Activated naive CD4-positive, alpha-beta T cell treated with anti-CD3 and anti-CD28 coated beads, Interleukin-2, amount 50 U/mL, for 24 hours (primary cell): ENCODE results near the gene PHYHIPL.
"Not testable (repeated sequence)": the region's sequence is repeated elsewhere in the genome, so short reads cannot be mapped to it uniquely, and the experiment has no call there.

Experiments
- H3K27ac Mint-ChIP-seq: one replicate; pipeline ENCODE4 v1.8.0; 2021; ENCODE audit warnings: mild to moderate bottlenecking, mixed read lengths
- H3K27me3 Mint-ChIP-seq: one replicate; pipeline ENCODE4 v1.8.0; 2021; ENCODE audit warnings: mixed read lengths
- H3K36me3 Mint-ChIP-seq: one replicate; pipeline ENCODE4 v1.8.0; 2021; ENCODE audit warnings: mixed read lengths
- H3K4me1 Mint-ChIP-seq: one replicate; pipeline ENCODE4 v1.8.0; 2021; ENCODE audit warnings: mixed read lengths
- H3K4me3 Mint-ChIP-seq: one replicate; pipeline ENCODE4 v1.8.0; 2021; ENCODE audit warnings: mild to moderate bottlenecking, mixed read lengths
- H3K9me3 Mint-ChIP-seq: one replicate; pipeline ENCODE4 v1.8.0; 2021; ENCODE audit warnings: mixed read lengths

Gene PHYHIPL

GRCh38 chr10:59177031-59177797, 771 bp downstream of the PHYHIPL start:
- H3K27ac Mint-ChIP-seq: no peak overlapping the region
- no peaks in the 10 kb centered on the region for H3K36me3 Mint-ChIP-seq
- peaks cover 5% of the 10 kb centered on the region for H3K9me3 Mint-ChIP-seq
- peaks cover 5% of the 10 kb centered on the region for H3K4me1 Mint-ChIP-seq
- H3K4me3 Mint-ChIP-seq: no peak overlapping the region
- peaks cover 21% of the 10 kb centered on the region for H3K27me3 Mint-ChIP-seq

GRCh38 chr10:59177836-59178235, 1.4 kb downstream of the PHYHIPL start:
- H3K4me3 Mint-ChIP-seq: no peak overlapping the region
- H3K27me3 Mint-ChIP-seq: peaks cover 21% of the 10 kb centered on the region
- H3K4me1 Mint-ChIP-seq: peaks cover 5% of the 10 kb centered on the region
- H3K9me3 Mint-ChIP-seq: peaks cover 5% of the 10 kb centered on the region
- H3K27ac Mint-ChIP-seq: no peak overlapping the region
- H3K36me3 Mint-ChIP-seq: no peaks in the 10 kb centered on the region

GRCh38 chr10:59179068-59179467, 2.6 kb downstream of the PHYHIPL start:
- Mint-ChIP-seq H3K27me3 (peaks cover 18% of the 10 kb centered on the region), H3K9me3 (peaks cover 5% of the 10 kb centered on the region), H3K27ac (no peak overlapping the region), H3K4me3 (no peak overlapping the region), H3K4me1 (peaks cover 5% of the 10 kb centered on the region), H3K36me3 (no peaks in the 10 kb centered on the region)

- Mint-ChIP-seq H3K27me3 (peaks cover 12% of the 10 kb centered on the region), H3K27ac (no peak overlapping the region), H3K9me3 (peaks cover 5% of the 10 kb centered on the region), H3K4me1 (peaks cover 5% of the 10 kb centered on the region), H3K36me3 (no peaks in the 10 kb centered on the region), H3K4me3 (no peak overlapping the region)
These were observed 4.3 kb downstream of the PHYHIPL start for GRCh38 chr10:59180689-59181270.

- Mint-ChIP-seq H3K27ac (no peak overlapping the region), H3K4me3 (no peak overlapping the region), H3K9me3 (peaks cover 5% of the 10 kb centered on the region), H3K36me3 (no peaks in the 10 kb centered on the region), H3K27me3 (peaks cover 10% of the 10 kb centered on the region), H3K4me1 (peaks cover 5% of the 10 kb centered on the region)
These were observed 5.2 kb downstream of the PHYHIPL start for GRCh38 chr10:59181668-59182067.

- H3K27me3 Mint-ChIP-seq: no peaks in the 10 kb centered on the region
- H3K27ac Mint-ChIP-seq: no peak overlapping the region
- H3K9me3 Mint-ChIP-seq: no peaks in the 10 kb centered on the region
- H3K4me1 Mint-ChIP-seq: no peaks in the 10 kb centered on the region
- H3K4me3 Mint-ChIP-seq: no peak overlapping the region
- no peaks in the 10 kb centered on the region for H3K36me3 Mint-ChIP-seq
These were observed 13.9 kb downstream of the PHYHIPL start for GRCh38 chr10:59190332-59190731.

- Mint-ChIP-seq H3K27me3 (no peaks in the 10 kb centered on the region), H3K4me1 (no peaks in the 10 kb centered on the region), H3K36me3 (no peaks in the 10 kb centered on the region), H3K4me3 (no peak overlapping the region), H3K27ac (no peak overlapping the region), H3K9me3 (peaks cover 4% of the 10 kb centered on the region)
These were observed 29.8 kb downstream of the PHYHIPL start for GRCh38 chr10:59206204-59206720.

- H3K9me3 Mint-ChIP-seq: no peaks in the 10 kb centered on the region
- H3K27me3 Mint-ChIP-seq: no peaks in the 10 kb centered on the region
- H3K36me3 Mint-ChIP-seq: no peaks in the 10 kb centered on the region
- H3K27ac Mint-ChIP-seq: no peak overlapping the region
- no peak overlapping the region for H3K4me3 Mint-ChIP-seq
- H3K4me1 Mint-ChIP-seq: no peaks in the 10 kb centered on the region
These were observed 35.9 kb downstream of the PHYHIPL start for GRCh38 chr10:59212301-59212798.

- H3K9me3 Mint-ChIP-seq: no peaks in the 10 kb centered on the region
- H3K36me3 Mint-ChIP-seq: no peaks in the 10 kb centered on the region
- H3K27ac Mint-ChIP-seq: no peak overlapping the region
These were observed 37.7 kb downstream of the PHYHIPL start for GRCh38 chr10:59214160-59214559.

GRCh38 chr10:59216178-59216869, 39.9 kb downstream of the PHYHIPL start:
- Mint-ChIP-seq H3K27ac (no peak overlapping the region), H3K4me1 (no peaks in the 10 kb centered on the region), H3K4me3 (no peak overlapping the region), H3K9me3 (no peaks in the 10 kb centered on the region), H3K27me3 (no peaks in the 10 kb centered on the region), H3K36me3 (no peaks in the 10 kb centered on the region)

More at GRCh38 chr10:59214160-59214559, 37.7 kb downstream of the PHYHIPL start:
- Mint-ChIP-seq H3K4me1 (no peaks in the 10 kb centered on the region), H3K4me3 (no peak overlapping the region), H3K27me3 (no peaks in the 10 kb centered on the region)

GRCh38 chr10:59222788-59223187, 46.3 kb downstream of the PHYHIPL start:
- Mint-ChIP-seq H3K27ac (no peak overlapping the region), H3K9me3 (no peaks in the 10 kb centered on the region), H3K4me1 (no peaks in the 10 kb centered on the region), H3K4me3 (no peak overlapping the region), H3K27me3 (no peaks in the 10 kb centered on the region), H3K36me3 (no peaks in the 10 kb centered on the region)

GRCh38 chr10:59223597-59223996, 47.2 kb downstream of the PHYHIPL start:
- H3K27ac Mint-ChIP-seq, H3K9me3 Mint-ChIP-seq, H3K36me3 Mint-ChIP-seq, H3K4me1 Mint-ChIP-seq, H3K4me3 Mint-ChIP-seq, H3K27me3 Mint-ChIP-seq: not testable (repeated sequence)

- H3K4me1 Mint-ChIP-seq: no peaks in the 10 kb centered on the region
- H3K9me3 Mint-ChIP-seq: no peaks in the 10 kb centered on the region
- no peaks in the 10 kb centered on the region for H3K27me3 Mint-ChIP-seq
- no peak overlapping the region for H3K4me3 Mint-ChIP-seq
- no peak overlapping the region for H3K27ac Mint-ChIP-seq
- H3K36me3 Mint-ChIP-seq: no peaks in the 10 kb centered on the region
These were observed 48.8 kb downstream of the PHYHIPL start for GRCh38 chr10:59225211-59225610.

- no peaks in the 10 kb centered on the region for H3K9me3 Mint-ChIP-seq
- no peaks in the 10 kb centered on the region for H3K36me3 Mint-ChIP-seq
- H3K27ac Mint-ChIP-seq: no peak overlapping the region
- H3K4me3 Mint-ChIP-seq: no peak overlapping the region
- no peaks in the 10 kb centered on the region for H3K27me3 Mint-ChIP-seq
- no peaks in the 10 kb centered on the region for H3K4me1 Mint-ChIP-seq
These were observed 50.8 kb downstream of the PHYHIPL start for GRCh38 chr10:59227136-59227673.

GRCh38 chr10:59229441-59229840, 53.0 kb downstream of the PHYHIPL start:
- Mint-ChIP-seq H3K9me3 (no peaks in the 10 kb centered on the region), H3K36me3 (no peaks in the 10 kb centered on the region), H3K4me3 (no peak overlapping the region), H3K27me3 (no peaks in the 10 kb centered on the region), H3K4me1 (no peaks in the 10 kb centered on the region), H3K27ac (no peak overlapping the region)

- Mint-ChIP-seq H3K4me1 (no peaks in the 10 kb centered on the region), H3K9me3 (no peaks in the 10 kb centered on the region), H3K27me3 (no peaks in the 10 kb centered on the region), H3K36me3 (no peaks in the 10 kb centered on the region), H3K4me3 (no peak overlapping the region), H3K27ac (no peak overlapping the region)
These were observed 57.8 kb downstream of the PHYHIPL start for GRCh38 chr10:59234194-59234593.
